HG02759 (cell line): Measurements from ENCODE around the gene PIWIL4.
"Not testable (repeated sequence)": the region's sequence is repeated elsewhere in the genome, so short reads cannot be mapped to it uniquely, and the experiment has no call there.

Source experiments
- ATAC-seq: cut with Tn5 transposase; IDR thresholded peaks from one replicate; pipeline ENCODE4 v1.9.1; 2021; ENCODE audit warnings: mild to moderate bottlenecking, moderate library complexity; ENCODE audit not compliant: unreplicated experiment

Gene PIWIL4

GRCh38 chr11:94632356-94632755 lies 65.2 kb downstream of the PIWIL4 start:
- no peak for ATAC-seq

GRCh38 chr11:94635072-94635471 lies 67.9 kb downstream of the PIWIL4 start:
- no peak for ATAC-seq

GRCh38 chr11:94636388-94636949 lies 69.3 kb downstream of the PIWIL4 start:
- ATAC-seq, result no peak

- peak; percentile 34 for ATAC-seq
Measured at GRCh38 chr11:94638301-94638901, 71.2 kb downstream of the PIWIL4 start.

- peak; percentile 61 for ATAC-seq
Measured at GRCh38 chr11:94638902-94639373, 71.8 kb downstream of the PIWIL4 start.

GRCh38 chr11:94639901-94640721 lies 72.9 kb downstream of the PIWIL4 start:
- ATAC-seq, result no peak

GRCh38 chr11:94641167-94641761 lies 74.1 kb downstream of the PIWIL4 start:
- no peak for ATAC-seq

- ATAC-seq, result not testable (repeated sequence)
Measured at GRCh38 chr11:94643186-94643585, 76.0 kb downstream of the PIWIL4 start.

- ATAC-seq, result no peak
Measured at GRCh38 chr11:94647926-94648325, 80.8 kb downstream of the PIWIL4 start.

- ATAC-seq, result no peak
Measured at GRCh38 chr11:94648789-94649188, 81.6 kb downstream of the PIWIL4 start.

GRCh38 chr11:94649254-94649653 lies 82.1 kb downstream of the PIWIL4 start:
- no peak for ATAC-seq

- no peak for ATAC-seq
Measured at GRCh38 chr11:94649964-94650623, 82.9 kb downstream of the PIWIL4 start.

- no peak for ATAC-seq
Measured at GRCh38 chr11:94650756-94651155, 83.6 kb downstream of the PIWIL4 start.

GRCh38 chr11:94652735-94653284 lies 85.6 kb downstream of the PIWIL4 start:
- ATAC-seq, result no peak

- ATAC-seq, result no peak
Measured at GRCh38 chr11:94653561-94653960, 86.4 kb downstream of the PIWIL4 start.

- no peak for ATAC-seq
Measured at GRCh38 chr11:94654201-94654600, 87.0 kb downstream of the PIWIL4 start.

- ATAC-seq, result no peak
Measured at GRCh38 chr11:94655291-94655690, 88.1 kb downstream of the PIWIL4 start.

GRCh38 chr11:94655956-94656355 lies 88.8 kb downstream of the PIWIL4 start:
- ATAC-seq, result no peak

GRCh38 chr11:94656968-94657367 lies 89.8 kb downstream of the PIWIL4 start:
- no peak for ATAC-seq

GRCh38 chr11:94657629-94658028 lies 90.5 kb downstream of the PIWIL4 start:
- ATAC-seq, result no peak

- no peak for ATAC-seq
Measured at GRCh38 chr11:94658386-94658785, 91.2 kb downstream of the PIWIL4 start.
